HG03060 (cell line): ENCODE measurements around the gene C19orf44.

Source experiments
- ATAC-seq: cut with Tn5 transposase; IDR thresholded peaks from one replicate; pipeline ENCODE4 v1.9.1; 2021; ENCODE audit warnings: low read depth, moderate number of reproducible peaks; ENCODE audit not compliant: unreplicated experiment

C19orf44 gene

DNA sequence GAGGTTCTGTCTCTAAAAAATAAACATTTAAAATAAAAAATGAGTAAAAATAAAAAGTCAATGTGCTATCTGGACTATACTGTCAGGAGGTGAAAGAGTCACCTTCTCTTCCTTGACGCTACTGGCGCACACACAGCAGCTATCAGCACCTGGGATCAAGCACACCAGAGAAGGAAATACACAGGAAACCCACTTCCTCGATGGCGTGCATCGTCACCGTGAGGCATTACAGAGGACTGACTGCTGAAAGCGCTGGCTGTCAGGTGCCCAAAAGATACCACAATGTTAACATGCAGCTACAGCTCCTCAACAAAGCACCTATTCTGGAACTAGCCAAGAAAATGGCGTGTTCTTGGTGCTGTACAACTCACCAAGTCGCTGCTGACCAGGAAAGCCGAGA, 70.0 kb downstream of the C19orf44 start:
- no peak for ATAC-seq

DNA sequence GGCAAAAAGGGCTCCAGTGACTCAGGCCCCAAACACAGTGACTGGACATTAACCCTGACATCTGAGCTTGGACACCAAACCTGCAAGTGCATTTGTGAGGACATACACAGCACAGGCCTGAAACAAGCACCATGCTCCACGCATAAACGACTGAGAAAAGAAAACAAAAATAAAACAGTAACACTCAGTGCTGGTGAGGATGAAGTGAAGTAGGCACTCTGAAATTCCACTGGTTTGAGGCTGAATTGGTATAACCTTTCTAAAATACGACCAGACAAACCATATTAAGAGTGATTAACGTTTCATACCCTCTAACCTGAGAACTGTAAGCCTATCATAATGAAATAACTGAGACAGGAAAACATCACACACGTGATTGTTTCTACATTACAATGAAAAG, 70.5 kb downstream of the C19orf44 start:
- no peak for ATAC-seq

DNA sequence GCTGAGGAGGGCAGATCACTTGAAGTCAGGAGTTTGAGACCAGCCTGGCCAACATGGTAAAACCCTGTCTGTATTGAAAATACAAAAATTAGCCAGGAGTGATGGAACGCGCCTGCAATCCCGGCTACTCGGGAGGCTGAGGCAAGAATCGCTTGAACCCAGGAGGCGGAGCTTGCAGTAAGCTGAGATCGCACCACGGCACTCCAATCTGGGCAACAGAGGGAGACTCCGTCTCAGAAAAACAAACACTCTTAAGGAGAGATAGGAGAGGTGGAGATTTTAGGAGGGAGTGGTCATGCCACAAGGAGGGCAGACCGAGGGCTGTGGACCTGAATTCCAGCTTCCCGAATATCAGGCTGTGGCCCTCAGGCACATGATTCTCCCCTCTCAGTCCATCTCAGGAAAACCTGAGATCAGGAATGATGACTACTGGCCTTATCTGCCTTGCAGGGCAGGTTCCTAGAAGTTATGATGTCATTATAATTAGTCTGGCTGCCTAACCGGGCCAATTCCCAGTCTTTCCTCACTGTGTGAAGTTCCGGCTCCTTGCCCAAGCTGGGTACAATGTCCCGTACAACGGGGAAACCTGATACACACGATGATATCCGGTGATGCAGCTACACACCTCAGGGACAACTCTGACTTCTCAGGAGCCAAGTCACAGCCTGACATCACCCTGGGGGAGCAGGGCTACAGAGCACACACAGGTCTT, 73.6 kb downstream of the C19orf44 start:
- ATAC-seq: no peak
